HepG2 (cell line): Measurements from ENCODE around the gene RAP1GAP2. TPM values are rescaled to one million over a fixed set of nuclear protein-coding genes. Genes with fewer than 3 reads are reported as not detected.

Experiments
- ATAC-seq: fragments of 200-7000 bp; cut with Tn5 transposase; 3 replicates; pipeline ENCODE4 v1.9.1; 2020; ENCODE audit warnings: mild to moderate bottlenecking, moderate library complexity
- BruUV-seq: library from RNA; stranded (reverse); fragments of 400-500 nt; replicated peaks from 2 replicates; lab custom pipeline; 2021; lab: Mats Ljungman, UMichigan
- CTCF ChIA-PET: fragments of 300-600 bp; formaldehyde crosslinking; extraction: SDS; loops from one replicate; lab custom pipeline; 2021; ENCODE audit warnings: low total read pairs, inconsistent platforms, low intra/inter-chr PET ratio; lab: Yijun Ruan, JAX
- POLR2A ChIA-PET: fragments of 350-600 bp; sonication (Branson Sonifier 250); formaldehyde crosslinking; loops from one replicate; lab custom pipeline; 2020; ENCODE audit warnings: antibody characterized with exemption, inconsistent platforms; lab: Yijun Ruan, JAX
- DNase-seq: peaks from one replicate; pipeline ENCODE4 v3.0.0-alpha.2; 2015; ENCODE audit warnings: low spot score
- FAIRE-seq: peaks from 3 replicates; lab custom pipeline; 2011; peaks lifted over from hg19 to GRCh38; lab: Jason Lieb, UNC
- H2AFZ ChIP-seq: one replicate; pipeline ENCODE4 v1.6.1; 2011; ENCODE audit warnings: low read length, inconsistent platforms
- H3K27ac ChIP-seq: fragments of 300-600 bp; 3 replicates; pipeline ENCODE4 v1.8.0; 2011; ENCODE audit warnings: mixed run types, mild to moderate bottlenecking, mixed read lengths, low read length, inconsistent platforms; ENCODE audit not compliant: insufficient read depth; ENCODE audit errors: extremely low read length
- H3K27me3 ChIP-seq, 2 experiments: fragments of 200-600 bp in 1 of 2; 2 replicates in 1 of 2; 3 replicates in 1 of 2; pipeline versions ENCODE4 v1.6.0 to v1.8.0; 2011; ENCODE audit warnings: low read length in 2 of 2, mild to moderate bottlenecking in 2 of 2, moderate library complexity in 2 of 2, inconsistent platforms in 1 of 2; ENCODE audit not compliant: insufficient read depth in 2 of 2, control insufficient read depth in 1 of 2
- H3K36me3 ChIP-seq, 2 experiments: fragments of 200-600 bp in 1 of 2; replicated peaks in 1 of 2; 2 replicates in 1 of 2; 3 replicates in 1 of 2; pipeline versions ENCODE4 v1.5.1 to v1.8.0; 2011; ENCODE audit warnings: low read length in 2 of 2, inconsistent platforms in 1 of 2; ENCODE audit not compliant: insufficient read depth in 2 of 2, control insufficient read depth in 1 of 2
- H3K4me1 ChIP-seq: 2 replicates; pipeline ENCODE4 v1.5.1; 2012; ENCODE audit warnings: low read length, inconsistent platforms; ENCODE audit not compliant: insufficient read depth
- H3K4me2 ChIP-seq: 2 replicates; pipeline ENCODE4 v1.6.0; 2011; ENCODE audit warnings: low read depth, low read length, inconsistent platforms
- H3K4me3 ChIP-seq, 3 experiments: fragments of 200-600 bp in 1 of 3; sonication (generic), shearing (Covaris generic) in 1 of 3; replicated peaks in 1 of 3; 2 replicates each; pipeline ENCODE4 v1.5.1; 2011 to 2016; ENCODE audit warnings: low read length in 3 of 3, inconsistent platforms in 2 of 3, low read depth in 2 of 3, mild to moderate bottlenecking in 2 of 3, control low read depth in 1 of 3, mixed read lengths in 1 of 3; ENCODE audit not compliant: insufficient read depth in 1 of 3
- H3K79me2 ChIP-seq: one replicate; pipeline ENCODE4 v1.6.1; 2011; ENCODE audit warnings: low read length, inconsistent platforms; ENCODE audit not compliant: insufficient read depth
- H3K9ac ChIP-seq: 2 replicates; pipeline ENCODE4 v1.6.0; 2011; ENCODE audit warnings: mild to moderate bottlenecking, low read depth, low read length, inconsistent platforms; ENCODE audit not compliant: insufficient read depth
- H3K9me3 ChIP-seq: 2 replicates; pipeline ENCODE4 v1.5.1; 2012; ENCODE audit warnings: mild to moderate bottlenecking, low read length
- H4K20me1 ChIP-seq: 2 replicates; pipeline ENCODE4 v1.6.0; 2011; ENCODE audit warnings: inconsistent platforms, mild to moderate bottlenecking, low read length, moderate library complexity; ENCODE audit not compliant: insufficient read depth
- BCL6 ChIP-seq: IDR thresholded peaks from 2 replicates; pipeline ENCODE4 v1.6.1; 2016; ENCODE audit warnings: missing genetic modification reagents, missing compliant biosample characterization
- JDP2 ChIP-seq: sonication (generic); formaldehyde crosslinking; IDR thresholded peaks from 2 replicates; pipeline ENCODE4 v1.8.1; 2022; ENCODE audit warnings: missing genetic modification reagents, borderline replicate concordance
- MTA3 ChIP-seq: sonication (generic); formaldehyde crosslinking; IDR thresholded peaks from 2 replicates; pipeline ENCODE4 v1.4.0; 2020; ENCODE audit warnings: missing genetic modification reagents
- PRMT3 ChIP-seq: sonication (generic); formaldehyde crosslinking; IDR thresholded peaks from 2 replicates; pipeline ENCODE4 v1.8.1; 2022; ENCODE audit warnings: low read depth, mild to moderate bottlenecking, moderate library complexity, missing genetic modification reagents, borderline replicate concordance
- SMARCE1 ChIP-seq: fragments of 450-650 bp; IDR thresholded peaks from 2 replicates; pipeline ENCODE4 v1.6.1; 2017; ENCODE audit warnings: borderline replicate concordance
- ZBTB43 ChIP-seq: sonication (generic); formaldehyde crosslinking; conservative IDR thresholded peaks from 2 replicates; pipeline ENCODE4 v1.4.0; 2020; ENCODE audit warnings: missing genetic modification reagents
- ZNF292 ChIP-seq: sonication (generic); formaldehyde crosslinking; IDR thresholded peaks from 2 replicates; pipeline ENCODE4 v1.8.1; 2022; ENCODE audit warnings: mild to moderate bottlenecking, low read depth, missing genetic modification reagents, borderline replicate concordance
- ZNF788 ChIP-seq: sonication (generic); formaldehyde crosslinking; IDR thresholded peaks from 2 replicates; pipeline ENCODE4 v1.5.0; 2020; ENCODE audit warnings: mild to moderate bottlenecking, missing genetic modification reagents, borderline replicate concordance
- ZSCAN22 ChIP-seq: sonication (generic); formaldehyde crosslinking; IDR thresholded peaks from 2 replicates; pipeline ENCODE4 v1.4.0; 2020; ENCODE audit warnings: mild to moderate bottlenecking, missing genetic modification reagents
- WGBS: methylation state at CpG from one replicate; pipeline ENCODE4 v1.1.6; 2017; ENCODE audit warnings: low lambda C conversion rate; 5-methylcytosine and 5-hydroxymethylcytosine counted together
- in situ Hi-C: cut with HindIII; loops from 2 replicates; pipeline ENCODE4 v1.10.0; 2017; ENCODE audit warnings: low pct_unique_long_range_greater_than_20kb; ENCODE audit not compliant: extremely low pct_ligation_motif_present
- intact Hi-C: fragments of 100-400 bp; cut with micrococcal nuclease; formaldehyde crosslinking; loops from one replicate; pipeline ENCODE4 v1.10.0; 2022; ENCODE audit not compliant: unreplicated experiment
- polyA plus RNA-seq, 8 experiments: library from polyadenylated mRNA; depleted of rRNA in 3 of 8; stranded (reverse) in 7 of 8; unstranded in 1 of 8; fragments of >200 nt; fragmentation: Illumina TruSeq in 4 of 8; extraction: Trizol in 4 of 8; gene quantifications; 2 replicates each; pipeline versions ENCODE4 v1.2.1 to v1.2.3, GENCODE V29; 2011 to 2016; ENCODE audit warnings: low read depth in 4 of 8, missing spikeins in 1 of 8, mixed read lengths in 1 of 8; ENCODE audit not compliant: insufficient read depth in 1 of 8
- total RNA-seq, 5 experiments: library from RNA; depleted of rRNA; stranded (reverse); fragments of >200 nt; fragmentation: Illumina TruSeq; extraction: Trizol; gene quantifications; 2 replicates each; pipeline ENCODE4 v1.2.3, GENCODE V29; 2016; ENCODE audit warnings: low read depth in 1 of 5
- TF ChIP-seq, protein P1 (sequence below): sonication (generic); formaldehyde crosslinking; IDR thresholded peaks from 2 replicates; pipeline ENCODE4 v1.8.0; 2022; ENCODE audit warnings: missing genetic modification reagents, mild to moderate bottlenecking, moderate library complexity, borderline replicate concordance
- TF ChIP-seq, protein P2 (sequence below): sonication (generic); formaldehyde crosslinking; IDR thresholded peaks from 2 replicates; pipeline ENCODE4 v1.8.1; 2022; ENCODE audit warnings: low read depth, mild to moderate bottlenecking, missing genetic modification reagents

RAP1GAP2 gene
- total and polyA plus RNA-seq, 2 of the 13 experiments (the other 11 are each of a cell fraction or from before 2014, with no cell fraction given): 10.9 to 12.0 TPM

DNA sequence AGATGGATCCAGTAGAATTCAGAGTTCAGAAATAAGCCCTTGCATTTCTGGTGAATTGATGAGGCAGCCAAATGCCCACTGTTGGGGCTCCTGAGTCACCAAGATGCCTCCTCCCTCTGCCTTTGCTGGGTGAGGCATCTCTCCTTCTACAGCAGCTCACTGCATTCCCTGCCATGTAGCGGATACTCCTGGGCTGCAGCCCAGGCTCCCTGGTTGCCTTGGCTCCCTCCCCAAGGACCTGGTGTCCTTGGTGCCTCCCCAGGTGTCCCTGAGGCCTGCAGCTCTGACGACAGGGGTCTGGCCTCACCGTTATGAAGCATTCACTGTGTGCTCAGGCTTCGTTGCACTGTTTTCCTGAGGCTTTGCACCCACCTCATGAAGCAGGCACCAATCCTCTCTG is 7.7 kb downstream of the RAP1GAP2 start (continued):
- TF ChIP-seq JDP2 (CRISPR knock-in tag): no peak

GRCh38 chr17:2804912-2805311 is 8.7 kb downstream of the RAP1GAP2 start:
- no peak overlapping the region for H3K4me2 ChIP-seq
- no peaks in the 10 kb centered on the region for H4K20me1 ChIP-seq
- H3K4me1 ChIP-seq: no peaks in the 10 kb centered on the region
- H3K4me3 ChIP-seq: no peak overlapping the region
- H3K27ac ChIP-seq: no peak overlapping the region
- WGBS: 61% methylated on average over 5 of the region's 7 CpGs
- no peaks in the 10 kb centered on the region for H3K36me3 ChIP-seq
- no peak overlapping the region for H3K9ac ChIP-seq
- no peak for TF ChIP-seq PRMT3 (CRISPR knock-in tag)
- TF ChIP-seq ZSCAN22: no peak
- no peak for TF ChIP-seq MTA3 (CRISPR knock-in tag)
- H3K27me3 ChIP-seq: peaks cover 0 to 3% of the 10 kb centered on the region in 2 experiments; a peak in 1 of 5 replicates
- DNase-seq (no peak), FAIRE-seq (no peak), ATAC-seq (no peak)
- ChIA-PET CTCF (no interaction called here), POLR2A (no interaction called here)
- BruUV-seq: no TSS peak
- no peaks in the 10 kb centered on the region for H3K9me3 ChIP-seq
- intact Hi-C loops (no loop called here), in situ Hi-C loops (no loop called here)
- H3K79me2 ChIP-seq: no peaks in the 10 kb centered on the region
- H2AFZ ChIP-seq: no peak overlapping the region

GRCh38 chr17:2805961-2806360 is 9.7 kb downstream of the RAP1GAP2 start:
- no peaks in the 10 kb centered on the region for H3K4me1 ChIP-seq
- intact Hi-C loops: no loop called here
- DNase-seq: no peak
- H3K4me3 ChIP-seq: no peak overlapping the region
- ATAC-seq: no peak
- H3K9me3 ChIP-seq: no peaks in the 10 kb centered on the region
- POLR2A ChIA-PET: no interaction called here
- CTCF ChIA-PET: no interaction called here
- BruUV-seq: no TSS peak
- no peak for FAIRE-seq
- no peaks in the 10 kb centered on the region for H3K36me3 ChIP-seq
- H2AFZ ChIP-seq: no peak overlapping the region
- H3K79me2 ChIP-seq: no peaks in the 10 kb centered on the region
- in situ Hi-C loops: no loop called here
- H3K4me2 ChIP-seq: no peak overlapping the region
- no peaks in the 10 kb centered on the region for H4K20me1 ChIP-seq
- WGBS: 66% methylated on average over 3 of the region's 3 CpGs
- no peak overlapping the region for H3K9ac ChIP-seq
- no peak overlapping the region for H3K27ac ChIP-seq
- H3K27me3 ChIP-seq: peaks cover 0 to 3% of the 10 kb centered on the region in 2 experiments; a peak in 1 of 5 replicates
- TF ChIP-seq BCL6 (CRISPR knock-in tag) (no peak), SMARCE1 (no peak), ZBTB43 (no peak), ZNF788 (CRISPR knock-in tag) (no peak), ZNF292 (CRISPR knock-in tag) (no peak)
- TF ChIP-seq, protein P1, sequence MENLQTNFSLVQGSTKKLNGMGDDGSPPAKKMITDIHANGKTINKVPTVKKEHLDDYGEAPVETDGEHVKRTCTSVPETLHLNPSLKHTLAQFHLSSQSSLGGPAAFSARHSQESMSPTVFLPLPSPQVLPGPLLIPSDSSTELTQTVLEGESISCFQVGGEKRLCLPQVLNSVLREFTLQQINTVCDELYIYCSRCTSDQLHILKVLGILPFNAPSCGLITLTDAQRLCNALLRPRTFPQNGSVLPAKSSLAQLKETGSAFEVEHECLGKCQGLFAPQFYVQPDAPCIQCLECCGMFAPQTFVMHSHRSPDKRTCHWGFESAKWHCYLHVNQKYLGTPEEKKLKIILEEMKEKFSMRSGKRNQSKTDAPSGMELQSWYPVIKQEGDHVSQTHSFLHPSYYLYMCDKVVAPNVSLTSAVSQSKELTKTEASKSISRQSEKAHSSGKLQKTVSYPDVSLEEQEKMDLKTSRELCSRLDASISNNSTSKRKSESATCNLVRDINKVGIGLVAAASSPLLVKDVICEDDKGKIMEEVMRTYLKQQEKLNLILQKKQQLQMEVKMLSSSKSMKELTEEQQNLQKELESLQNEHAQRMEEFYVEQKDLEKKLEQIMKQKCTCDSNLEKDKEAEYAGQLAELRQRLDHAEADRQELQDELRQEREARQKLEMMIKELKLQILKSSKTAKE (CRISPR knock-in tag): no peak
- TF ChIP-seq, protein P2, sequence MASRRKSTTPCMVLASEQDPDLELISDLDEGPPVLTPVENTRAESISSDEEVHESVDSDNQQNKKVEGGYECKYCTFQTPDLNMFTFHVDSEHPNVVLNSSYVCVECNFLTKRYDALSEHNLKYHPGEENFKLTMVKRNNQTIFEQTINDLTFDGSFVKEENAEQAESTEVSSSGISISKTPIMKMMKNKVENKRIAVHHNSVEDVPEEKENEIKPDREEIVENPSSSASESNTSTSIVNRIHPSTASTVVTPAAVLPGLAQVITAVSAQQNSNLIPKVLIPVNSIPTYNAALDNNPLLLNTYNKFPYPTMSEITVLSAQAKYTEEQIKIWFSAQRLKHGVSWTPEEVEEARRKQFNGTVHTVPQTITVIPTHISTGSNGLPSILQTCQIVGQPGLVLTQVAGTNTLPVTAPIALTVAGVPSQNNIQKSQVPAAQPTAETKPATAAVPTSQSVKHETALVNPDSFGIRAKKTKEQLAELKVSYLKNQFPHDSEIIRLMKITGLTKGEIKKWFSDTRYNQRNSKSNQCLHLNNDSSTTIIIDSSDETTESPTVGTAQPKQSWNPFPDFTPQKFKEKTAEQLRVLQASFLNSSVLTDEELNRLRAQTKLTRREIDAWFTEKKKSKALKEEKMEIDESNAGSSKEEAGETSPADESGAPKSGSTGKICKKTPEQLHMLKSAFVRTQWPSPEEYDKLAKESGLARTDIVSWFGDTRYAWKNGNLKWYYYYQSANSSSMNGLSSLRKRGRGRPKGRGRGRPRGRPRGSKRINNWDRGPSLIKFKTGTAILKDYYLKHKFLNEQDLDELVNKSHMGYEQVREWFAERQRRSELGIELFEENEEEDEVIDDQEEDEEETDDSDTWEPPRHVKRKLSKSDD: no peak
